Mammary epithelial cell (primary cell): ENCODE data around the gene LUZP2.

Experiments used
- EZH2 ChIP-seq: IDR thresholded peaks from 2 replicates; pipeline ENCODE4 v1.6.1; 2012; ENCODE audit warnings: low read length, inconsistent platforms, borderline replicate concordance
- TF ChIP-seq, protein P1 (sequence below), 2 donors: IDR thresholded peaks in 1 of 2; conservative IDR thresholded peaks in 1 of 2; 2 replicates each; pipeline ENCODE4 v1.5.1; 2011 to 2012; ENCODE audit warnings: inconsistent platforms in 2 of 2, low read length in 2 of 2, mild to moderate bottlenecking in 2 of 2, control low read depth in 1 of 2, low read depth in 1 of 2; ENCODE audit not compliant: insufficient read depth in 1 of 2; ENCODE audit errors: extremely low read depth in 1 of 2

GRCh38 chr11:24653901-24654300 is 157.0 kb downstream of the LUZP2 start:
- TF ChIP-seq, protein P1, sequence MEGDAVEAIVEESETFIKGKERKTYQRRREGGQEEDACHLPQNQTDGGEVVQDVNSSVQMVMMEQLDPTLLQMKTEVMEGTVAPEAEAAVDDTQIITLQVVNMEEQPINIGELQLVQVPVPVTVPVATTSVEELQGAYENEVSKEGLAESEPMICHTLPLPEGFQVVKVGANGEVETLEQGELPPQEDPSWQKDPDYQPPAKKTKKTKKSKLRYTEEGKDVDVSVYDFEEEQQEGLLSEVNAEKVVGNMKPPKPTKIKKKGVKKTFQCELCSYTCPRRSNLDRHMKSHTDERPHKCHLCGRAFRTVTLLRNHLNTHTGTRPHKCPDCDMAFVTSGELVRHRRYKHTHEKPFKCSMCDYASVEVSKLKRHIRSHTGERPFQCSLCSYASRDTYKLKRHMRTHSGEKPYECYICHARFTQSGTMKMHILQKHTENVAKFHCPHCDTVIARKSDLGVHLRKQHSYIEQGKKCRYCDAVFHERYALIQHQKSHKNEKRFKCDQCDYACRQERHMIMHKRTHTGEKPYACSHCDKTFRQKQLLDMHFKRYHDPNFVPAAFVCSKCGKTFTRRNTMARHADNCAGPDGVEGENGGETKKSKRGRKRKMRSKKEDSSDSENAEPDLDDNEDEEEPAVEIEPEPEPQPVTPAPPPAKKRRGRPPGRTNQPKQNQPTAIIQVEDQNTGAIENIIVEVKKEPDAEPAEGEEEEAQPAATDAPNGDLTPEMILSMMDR (conservative IDR thresholded peaks at IDR 0.05 in 1 of 2, IDR thresholded peaks at IDR 0.05 in 1 of 2; ENCODE audit: extremely low read depth in 1 of 2, insufficient read depth in 1 of 2, low read depth in 1 of 2, low read length in 2 of 2) = no peak
- no peak for TF ChIP-seq EZH2
